ENCODE results near the gene LGR4.

GRCh38 chr11:27331981-27332380, 140.6 kb downstream of the LGR4 start:
- TF ChIP-seq CTCF (IDR thresholded peaks at IDR 0.05) = no peak
- TF ChIP-seq POLR2A (IDR thresholded peaks at IDR 0.05) = no peak

Measured in Peyer's patch (tissue), 4 donors.